HG02571 (cell line): ENCODE results near the gene MAPK1.
"Not testable (repeated sequence)": the region's sequence is repeated elsewhere in the genome, so short reads cannot be mapped to it uniquely, and the experiment has no call there.

Source experiments
- ATAC-seq: cut with Tn5 transposase; IDR thresholded peaks from one replicate; pipeline ENCODE4 v1.9.1; 2021; ENCODE audit warnings: mild to moderate bottlenecking, moderate library complexity; ENCODE audit not compliant: unreplicated experiment

The MAPK1 gene

GRCh38 chr22:21730535-21731308, 136.7 kb downstream of the MAPK1 start:
- no peak for ATAC-seq

DNA sequence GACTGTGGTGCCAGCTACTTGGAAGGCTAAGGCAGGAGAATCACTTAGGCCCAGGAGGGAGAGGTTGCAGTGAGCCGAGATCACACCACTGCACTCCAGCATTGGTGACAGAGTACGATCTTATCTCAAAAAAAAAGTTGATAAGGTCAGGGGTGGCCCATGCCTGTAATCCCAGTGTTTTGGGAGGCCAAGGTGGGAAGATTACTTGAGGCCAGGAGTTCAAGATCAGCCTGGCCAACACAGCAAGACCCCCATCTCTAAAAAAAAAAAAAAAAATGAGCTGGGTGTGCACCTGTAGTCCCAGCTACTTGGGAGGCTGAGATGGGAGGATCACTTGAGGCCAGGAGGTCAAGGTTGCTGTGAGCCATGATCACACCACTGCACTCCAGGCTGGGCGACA, 138.3 kb downstream of the MAPK1 start:
- ATAC-seq, result not testable (repeated sequence)

DNA sequence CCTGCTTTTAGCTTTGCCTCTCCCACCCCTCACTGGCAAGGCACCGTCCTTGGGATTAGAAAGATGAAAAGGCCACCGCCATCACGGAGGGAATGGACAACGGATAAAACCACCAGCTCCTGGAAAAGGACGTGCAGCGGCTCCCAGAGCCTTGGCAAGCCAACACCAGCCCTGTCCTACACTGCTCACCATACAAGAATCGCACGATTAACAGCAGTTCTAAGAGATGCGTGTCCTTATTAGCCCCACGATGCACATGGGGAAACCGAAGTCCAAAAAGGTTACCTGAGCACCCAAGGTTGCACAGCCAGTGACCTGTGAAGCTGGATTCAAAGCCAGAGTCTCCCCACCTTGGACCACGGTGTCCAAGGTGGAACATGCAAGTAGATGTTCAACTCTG, 139.2 kb downstream of the MAPK1 start:
- no peak for ATAC-seq

DNA sequence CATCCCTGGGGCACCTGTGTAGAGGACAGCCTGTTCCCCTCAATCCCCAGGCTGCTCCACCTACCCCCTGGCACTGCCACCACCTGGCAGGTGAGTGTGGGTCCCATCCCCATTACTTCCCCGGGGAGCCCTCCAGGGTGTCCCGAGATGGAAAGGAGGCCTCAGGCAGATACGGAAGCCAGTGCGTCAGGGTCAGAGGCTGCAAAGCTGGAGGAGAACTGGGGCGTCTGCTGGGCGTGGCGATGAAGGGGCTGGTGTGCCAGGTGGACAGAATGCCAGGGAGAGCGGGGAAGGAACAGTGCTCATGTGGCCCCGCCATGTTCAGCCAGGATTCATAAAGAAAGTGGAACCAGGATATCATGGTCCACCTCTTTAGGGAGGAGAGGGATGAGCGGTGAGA, 139.7 kb downstream of the MAPK1 start:
- ATAC-seq, result no peak

- ATAC-seq, result no peak
These were observed 140.3 kb downstream of the MAPK1 start for GRCh38 chr22:21727159-21727558.

- no peak for ATAC-seq
These were observed 140.8 kb downstream of the MAPK1 start for GRCh38 chr22:21726650-21727049.

DNA sequence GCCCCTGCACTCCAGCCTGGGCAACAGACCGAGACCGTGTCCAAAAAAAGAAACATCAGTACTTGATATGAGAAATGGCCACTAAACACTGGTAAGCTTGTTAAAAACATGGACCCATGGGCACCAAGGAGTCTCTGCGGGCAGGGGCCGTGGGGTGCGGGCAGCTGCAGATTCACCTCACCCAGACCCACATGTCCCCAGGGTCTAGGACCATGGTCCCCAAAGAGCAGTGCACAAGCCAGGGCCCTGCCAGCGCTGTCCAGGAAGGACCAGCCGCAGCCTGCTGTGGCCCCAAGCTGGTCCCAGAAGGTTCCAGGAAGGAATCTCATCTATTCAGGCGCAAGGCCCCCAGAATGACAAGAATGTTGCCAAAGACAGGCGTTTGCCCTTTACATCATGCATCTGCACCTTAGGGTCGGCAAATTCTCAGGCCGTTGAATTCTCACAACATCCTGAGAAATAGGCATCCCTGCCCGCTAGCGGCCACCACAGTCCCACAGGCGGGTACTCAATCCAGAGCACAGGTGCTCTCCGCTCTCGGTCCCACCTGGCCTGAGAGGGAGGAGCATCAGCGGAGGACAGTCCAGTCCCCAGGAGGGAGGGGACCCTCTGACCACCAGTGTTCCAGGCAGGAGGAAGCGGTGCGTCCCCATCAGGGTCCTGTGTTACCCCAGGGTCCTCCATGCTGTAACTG, 141.3 kb downstream of the MAPK1 start:
- ATAC-seq, result no peak

DNA sequence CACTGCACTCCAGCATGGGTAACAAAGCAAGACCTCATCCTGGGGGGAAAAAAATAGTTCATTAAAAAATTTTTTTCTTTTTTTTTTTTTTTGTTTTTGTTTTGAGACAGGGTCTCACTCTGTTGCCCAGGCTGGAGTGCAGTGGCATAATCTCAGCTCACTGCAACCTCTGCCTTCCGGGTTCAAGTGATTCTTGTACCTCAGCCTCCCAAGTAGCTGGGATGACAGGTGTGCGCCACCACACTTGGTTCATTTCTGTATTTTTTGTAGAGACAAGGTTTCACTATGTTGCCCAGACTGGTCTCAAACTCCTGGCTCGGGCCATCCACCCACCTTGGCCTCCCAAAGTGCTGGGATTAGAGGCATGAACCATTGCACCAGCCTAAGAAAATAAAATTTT, 142.9 kb downstream of the MAPK1 start:
- not testable (repeated sequence) for ATAC-seq

DNA sequence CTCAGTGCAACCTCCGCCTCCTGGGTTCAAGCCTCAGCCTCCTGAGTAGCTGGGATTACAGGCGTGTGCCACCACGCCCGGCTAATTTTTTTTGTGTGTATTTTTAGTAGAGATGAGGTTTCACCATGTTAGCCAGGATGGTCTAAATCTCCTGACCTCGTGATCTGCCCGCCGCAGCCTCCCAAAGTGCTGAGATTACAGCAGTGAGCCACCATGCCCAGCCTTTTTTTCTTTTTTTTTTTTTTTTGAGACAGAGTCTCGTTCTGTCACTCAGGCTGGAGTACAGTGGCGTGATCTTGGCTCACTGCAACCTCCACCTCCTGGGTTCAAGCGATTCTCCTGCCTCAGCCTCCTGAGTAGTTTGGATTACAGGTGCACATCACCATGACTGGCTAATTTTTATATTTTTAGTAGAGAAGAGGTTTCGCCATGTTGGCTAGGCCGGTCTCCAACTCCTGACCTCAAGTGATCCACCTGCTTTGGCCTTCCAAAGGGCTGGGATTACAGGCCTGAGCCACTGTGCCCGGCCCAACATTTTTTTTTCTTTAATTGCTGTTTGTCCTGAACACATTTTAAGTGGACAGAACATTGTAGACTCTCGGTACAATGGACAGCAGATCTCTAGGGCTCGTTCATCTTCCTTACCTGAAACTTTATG, 146.1 kb downstream of the MAPK1 start:
- not testable (repeated sequence) for ATAC-seq

- ATAC-seq, result not testable (repeated sequence)
These were observed 147.1 kb downstream of the MAPK1 start for GRCh38 chr22:21720191-21720859.

- ATAC-seq, result no peak
These were observed 148.4 kb downstream of the MAPK1 start for GRCh38 chr22:21719024-21719423.

DNA sequence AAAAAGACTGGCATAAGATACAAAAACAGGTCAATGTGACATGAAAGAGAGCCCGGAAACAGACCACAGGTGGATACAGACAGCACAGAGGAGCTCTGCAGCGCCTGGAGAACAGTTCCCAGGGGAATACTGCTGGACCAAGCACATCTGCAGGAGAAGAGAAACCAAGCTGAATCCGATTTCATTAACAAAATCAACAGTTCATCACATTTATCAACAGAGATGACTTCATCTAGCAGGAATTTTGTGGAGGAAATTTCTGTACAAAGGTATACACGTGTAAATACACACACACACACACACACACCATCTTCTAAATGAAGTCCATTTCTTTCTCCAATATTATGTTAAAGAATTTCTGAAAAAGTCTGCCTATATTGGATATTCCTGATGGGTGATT, 148.9 kb downstream of the MAPK1 start:
- ATAC-seq, result no peak

GRCh38 chr22:21716395-21717122, 150.9 kb downstream of the MAPK1 start:
- not testable (repeated sequence) for ATAC-seq

- no peak for ATAC-seq
These were observed 152.7 kb downstream of the MAPK1 start for GRCh38 chr22:21714786-21715185.

DNA sequence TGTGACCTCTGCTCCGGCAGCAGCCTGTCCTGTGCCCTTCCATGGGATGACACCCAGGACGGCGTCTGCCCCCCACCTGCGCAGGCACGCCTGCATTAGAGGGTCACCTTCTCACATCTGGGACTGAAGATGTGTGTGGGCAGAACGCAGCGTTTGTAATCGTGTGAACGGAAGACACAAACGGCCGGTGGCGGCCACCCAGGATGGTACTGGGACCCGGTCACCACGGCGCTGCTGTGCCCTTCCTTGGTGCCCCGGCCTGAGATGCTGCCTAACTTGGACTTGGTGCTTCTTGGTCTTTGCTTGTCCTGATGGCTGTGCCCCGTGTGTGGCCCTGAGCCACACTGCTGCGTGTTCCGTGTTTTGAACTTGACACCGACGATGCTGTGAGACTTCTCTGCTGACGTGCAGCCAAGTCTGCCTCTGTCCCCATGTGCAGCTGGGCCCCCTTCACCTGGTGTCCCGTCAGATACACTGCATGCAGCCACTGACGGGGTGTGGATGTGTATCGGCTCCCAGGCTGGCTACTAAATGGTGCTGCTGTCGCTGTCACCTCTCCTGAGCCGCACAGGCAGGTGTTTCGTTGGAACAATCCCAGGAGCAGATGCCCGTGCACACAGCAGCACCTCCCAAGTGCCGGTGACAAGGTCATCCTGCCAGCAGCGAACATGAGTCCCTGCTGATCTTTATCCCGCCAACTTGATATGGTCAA, 153.2 kb downstream of the MAPK1 start:
- ATAC-seq, result no peak

GRCh38 chr22:21713428-21714058, 153.9 kb downstream of the MAPK1 start:
- ATAC-seq, result no peak

DNA sequence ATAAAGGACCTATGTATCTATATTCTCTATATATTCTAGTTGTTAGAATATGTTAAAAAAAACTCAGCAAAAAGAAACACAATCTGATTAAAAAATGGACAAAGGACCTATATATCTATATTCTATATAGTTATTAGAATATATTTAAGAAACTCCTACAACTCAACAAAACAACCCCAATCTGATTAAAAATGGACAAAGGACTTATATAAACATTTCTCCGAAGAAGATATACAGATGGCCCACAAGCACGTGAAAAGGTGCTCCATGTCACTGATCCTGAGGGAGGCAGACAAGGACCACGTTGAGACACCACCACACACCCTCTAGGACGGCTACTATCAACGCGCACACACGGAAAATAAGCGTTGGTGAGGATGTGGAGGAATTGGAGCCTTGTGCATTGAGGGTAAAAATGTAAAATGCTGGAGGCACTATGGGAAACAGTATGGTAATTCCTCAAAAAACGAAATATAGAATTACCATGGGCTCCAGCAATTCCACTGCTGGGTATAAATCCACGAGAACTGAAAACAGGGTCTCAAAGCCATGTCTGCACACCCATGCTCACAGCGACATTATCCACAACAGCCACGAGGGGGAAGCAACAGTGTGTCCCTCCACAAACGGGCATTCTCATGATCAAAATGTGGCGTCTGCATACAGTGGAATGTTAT, 154.6 kb downstream of the MAPK1 start:
- ATAC-seq, result no peak

DNA sequence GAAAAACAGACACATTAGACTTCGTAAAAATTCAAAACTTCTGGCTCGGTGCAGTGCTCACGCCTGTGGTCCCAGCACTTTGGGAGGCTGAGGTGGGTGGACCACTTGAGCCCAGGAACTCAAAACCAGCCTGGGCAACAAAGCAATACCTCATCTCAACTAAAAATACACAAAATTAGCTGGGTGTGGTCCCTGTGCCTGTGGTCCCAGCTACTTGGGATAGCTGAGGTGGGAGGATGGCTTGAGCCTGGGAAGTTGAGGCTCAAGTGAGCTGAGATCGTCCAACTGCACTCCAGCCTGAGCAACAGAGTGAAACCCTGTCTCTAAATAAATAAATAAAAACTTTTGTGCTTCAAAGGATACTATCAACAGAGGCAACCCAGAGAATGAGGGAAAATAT, 155.6 kb downstream of the MAPK1 start:
- no peak for ATAC-seq

DNA sequence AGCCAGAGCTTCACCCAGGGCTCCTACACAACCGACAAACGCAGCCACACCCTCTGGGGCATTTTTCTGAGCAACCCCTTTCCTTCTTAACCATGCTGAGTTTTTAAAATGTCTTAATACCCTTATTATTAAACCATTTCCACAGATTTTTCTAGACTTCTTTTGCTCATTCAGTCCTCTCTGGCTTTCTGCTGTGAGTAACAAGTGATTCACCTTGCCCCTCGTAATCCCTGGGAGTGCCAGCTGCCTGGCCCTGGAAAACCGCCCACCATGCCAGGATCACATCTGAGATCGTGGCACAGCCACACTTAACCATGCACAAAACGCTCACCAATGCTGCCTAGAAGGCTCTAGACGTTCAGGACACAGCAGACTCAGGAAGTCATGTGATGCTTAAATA, 157.3 kb downstream of the MAPK1 start:
- ATAC-seq, result no peak
